Kasumi-1 (cell line): Measurements from ENCODE around the gene TXNL1.
"Not testable (repeated sequence)": the region's sequence is repeated elsewhere in the genome, so short reads cannot be mapped to it uniquely, and the experiment has no call there.

Experiments used
- DNase-seq, 2 experiments: peaks; one replicate each; lab custom pipeline; 2025; lab: John Stamatoyannopoulos, UW

Gene TXNL1

GRCh38 chr18:56645415-56646016 is 7.1 kb upstream of the TXNL1 start:
- DNase-seq, result peak; percentile 30 to 44

DNA sequence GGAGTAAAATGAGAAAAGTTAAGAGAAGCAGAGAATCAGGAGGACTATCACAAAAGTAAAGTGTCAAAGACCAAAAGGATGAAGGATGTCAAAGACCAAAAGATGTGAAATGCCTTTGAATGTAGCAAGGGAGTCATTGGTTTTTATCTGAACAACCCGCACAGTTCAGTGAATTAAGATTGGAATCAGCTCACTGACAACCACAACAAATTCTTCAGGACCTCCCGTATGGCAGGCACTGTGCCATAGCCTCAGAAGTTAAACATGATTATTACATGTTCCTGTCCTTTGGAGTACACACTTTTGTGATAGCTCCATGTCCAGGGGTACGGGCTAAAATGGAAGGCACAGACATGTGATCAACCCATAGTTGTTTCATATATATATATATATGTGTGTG is 5.0 kb upstream of the TXNL1 start:
- DNase-seq, result no peak

GRCh38 chr18:56641714-56642337 is 3.4 kb upstream of the TXNL1 start:
- DNase-seq, result no peak

GRCh38 chr18:56639571-56639970 is 1.2 kb upstream of the TXNL1 start:
- no peak for DNase-seq

- DNase-seq, result no peak
Measured at GRCh38 chr18:56639104-56639381, 651 bp upstream of the TXNL1 start.

DNA sequence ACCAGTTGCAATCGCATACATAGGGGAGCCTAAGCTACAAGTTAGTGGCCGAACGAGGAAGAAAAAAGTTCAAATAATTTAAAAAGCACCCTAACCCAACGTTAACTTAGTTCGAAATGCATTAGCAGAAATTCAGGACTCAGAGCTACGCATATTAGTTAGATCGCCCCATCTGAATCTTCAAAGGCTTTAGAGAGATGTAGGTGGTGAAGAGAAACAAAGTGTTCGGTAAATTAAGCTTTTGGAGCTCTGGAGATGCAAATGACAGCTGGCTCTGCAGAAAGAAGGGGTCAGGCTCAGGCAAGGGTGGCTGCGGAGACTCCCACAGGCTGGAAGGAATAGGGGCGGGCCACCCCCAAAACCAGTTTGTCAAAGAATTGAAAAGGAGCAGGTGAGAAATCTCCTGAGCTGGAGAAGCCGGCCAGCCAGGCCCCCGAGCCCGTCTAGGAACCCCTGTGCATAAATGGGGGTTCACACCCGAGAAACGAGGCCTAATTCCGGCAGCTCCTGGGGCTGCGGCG is 621 bp downstream of the TXNL1 start:
- peak in 1 of 2 experiments; percentile 27 for DNase-seq

- peak in 1 of 2 experiments; percentile 11 for DNase-seq
Measured at GRCh38 chr18:56637176-56637575, 1.2 kb downstream of the TXNL1 start.

DNA sequence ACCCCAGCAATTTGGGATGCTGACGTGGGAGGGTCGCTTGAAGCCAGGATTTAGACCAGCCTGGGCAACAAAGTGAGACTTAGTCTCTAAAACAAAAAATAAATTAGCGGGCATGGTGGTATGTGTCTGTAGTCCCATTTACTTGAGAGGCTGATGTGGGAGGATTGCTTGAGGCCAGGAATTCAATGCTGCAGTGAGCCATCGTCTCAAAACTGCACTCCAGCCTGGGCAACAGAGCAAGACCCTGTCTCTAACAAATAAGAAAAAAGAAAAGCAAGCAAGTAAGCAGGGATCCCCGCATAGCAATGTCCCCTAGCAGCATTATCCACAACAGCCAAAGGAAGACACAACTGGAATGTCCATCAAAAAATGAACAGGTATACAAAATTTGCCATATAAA is 3.4 kb downstream of the TXNL1 start:
- no peak for DNase-seq

GRCh38 chr18:56632070-56633022 is 6.0 kb downstream of the TXNL1 start:
- no peak for DNase-seq

GRCh38 chr18:56627991-56628390 is 10.4 kb downstream of the TXNL1 start:
- DNase-seq, result no peak

GRCh38 chr18:56615738-56616520 is 22.5 kb downstream of the TXNL1 start:
- no peak for DNase-seq

GRCh38 chr18:56606618-56607017 is 31.8 kb downstream of the TXNL1 start:
- no peak for DNase-seq

DNA sequence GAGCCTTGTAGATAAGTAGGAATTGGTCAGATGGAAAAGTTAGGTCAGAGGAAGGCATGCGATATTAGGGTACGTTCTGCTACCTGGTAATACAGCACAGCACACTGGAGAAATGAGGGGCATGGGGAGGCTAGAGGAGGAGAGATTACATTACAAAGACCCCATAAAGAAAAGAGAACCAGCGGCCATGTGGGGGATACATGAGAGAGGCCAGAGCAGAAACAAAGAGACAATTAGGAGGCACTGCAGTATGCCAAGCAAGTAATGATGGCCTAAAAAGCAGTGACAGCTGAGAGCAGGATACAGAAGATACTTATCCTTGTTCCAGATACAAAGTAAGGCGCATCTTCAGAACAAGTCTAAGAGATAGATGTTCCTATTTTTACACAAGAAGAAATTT is 40.0 kb downstream of the TXNL1 start:
- no peak for DNase-seq

- DNase-seq, result no peak
Measured at GRCh38 chr18:56593906-56594305, 44.5 kb downstream of the TXNL1 start.

DNA sequence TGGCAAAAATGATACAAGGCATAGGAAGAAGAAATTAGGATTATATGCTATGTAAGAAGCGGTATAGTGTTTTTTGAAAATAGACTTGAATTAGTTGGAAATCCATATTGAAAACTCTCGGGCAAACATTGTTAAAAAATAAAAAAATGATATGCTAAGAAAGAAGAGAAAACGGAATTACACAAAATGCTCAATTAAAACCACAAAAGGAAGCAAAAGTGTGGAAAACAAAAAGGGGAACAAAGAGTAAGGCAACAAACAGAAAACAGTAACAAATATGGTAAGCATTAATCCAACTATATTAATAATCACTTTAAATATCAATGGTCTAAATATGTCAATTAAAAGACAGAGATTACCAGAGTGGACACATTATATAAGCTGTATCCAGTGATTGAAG is 58.4 kb downstream of the TXNL1 start:
- DNase-seq, result no peak

DNA sequence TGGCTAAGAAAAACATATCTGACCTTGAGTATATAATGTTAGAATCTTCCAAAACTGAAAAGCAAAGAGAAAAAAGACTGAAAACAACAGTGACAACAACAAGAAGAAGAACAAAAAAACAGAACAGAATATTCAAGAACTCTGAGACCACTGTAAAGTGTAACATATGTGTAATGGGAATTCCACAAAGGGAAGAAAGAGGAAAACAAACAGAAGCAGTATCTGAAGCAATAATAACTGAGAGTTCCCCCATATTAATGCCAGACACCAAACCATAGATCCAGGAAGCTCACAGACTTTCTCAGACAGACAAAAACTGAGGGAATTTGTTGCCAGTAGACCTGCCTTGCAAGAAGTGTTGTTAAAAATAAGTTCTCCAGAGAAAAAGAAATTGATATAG is 58.9 kb downstream of the TXNL1 start:
- no peak for DNase-seq

DNA sequence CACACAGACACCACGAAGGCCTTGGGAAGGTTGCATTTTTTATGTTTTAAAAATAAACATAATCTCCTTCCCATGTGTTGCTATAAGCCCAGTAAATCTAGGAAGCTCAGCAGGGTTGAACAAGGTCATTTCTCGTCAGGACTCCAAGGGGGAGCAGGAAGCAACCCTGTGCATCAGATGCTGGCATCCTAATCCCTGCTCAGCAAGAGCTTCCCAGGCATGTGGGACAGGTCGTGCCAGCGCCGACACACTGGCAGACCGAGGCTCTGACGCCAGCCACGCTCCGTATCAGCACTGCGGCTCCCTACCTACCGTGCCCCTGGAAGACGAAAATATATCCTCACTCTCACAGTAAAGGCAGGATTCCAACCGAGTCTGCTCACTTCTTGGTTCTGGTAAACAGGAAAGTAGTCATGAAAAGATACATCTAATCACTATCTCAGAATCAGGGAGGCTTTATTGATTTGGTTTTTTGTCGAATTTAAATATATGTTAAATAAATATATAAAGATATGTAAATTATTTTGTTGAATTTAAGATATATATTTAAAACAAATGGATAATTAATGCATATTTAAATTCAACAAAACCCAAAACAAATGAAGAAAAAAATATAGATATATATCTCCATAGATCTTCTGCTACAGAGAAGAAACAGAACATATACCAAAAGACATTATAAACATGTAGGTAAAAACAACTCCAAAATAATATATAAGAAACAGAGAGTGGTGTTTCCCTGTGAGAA is 61.4 kb downstream of the TXNL1 start:
- no peak for DNase-seq

DNA sequence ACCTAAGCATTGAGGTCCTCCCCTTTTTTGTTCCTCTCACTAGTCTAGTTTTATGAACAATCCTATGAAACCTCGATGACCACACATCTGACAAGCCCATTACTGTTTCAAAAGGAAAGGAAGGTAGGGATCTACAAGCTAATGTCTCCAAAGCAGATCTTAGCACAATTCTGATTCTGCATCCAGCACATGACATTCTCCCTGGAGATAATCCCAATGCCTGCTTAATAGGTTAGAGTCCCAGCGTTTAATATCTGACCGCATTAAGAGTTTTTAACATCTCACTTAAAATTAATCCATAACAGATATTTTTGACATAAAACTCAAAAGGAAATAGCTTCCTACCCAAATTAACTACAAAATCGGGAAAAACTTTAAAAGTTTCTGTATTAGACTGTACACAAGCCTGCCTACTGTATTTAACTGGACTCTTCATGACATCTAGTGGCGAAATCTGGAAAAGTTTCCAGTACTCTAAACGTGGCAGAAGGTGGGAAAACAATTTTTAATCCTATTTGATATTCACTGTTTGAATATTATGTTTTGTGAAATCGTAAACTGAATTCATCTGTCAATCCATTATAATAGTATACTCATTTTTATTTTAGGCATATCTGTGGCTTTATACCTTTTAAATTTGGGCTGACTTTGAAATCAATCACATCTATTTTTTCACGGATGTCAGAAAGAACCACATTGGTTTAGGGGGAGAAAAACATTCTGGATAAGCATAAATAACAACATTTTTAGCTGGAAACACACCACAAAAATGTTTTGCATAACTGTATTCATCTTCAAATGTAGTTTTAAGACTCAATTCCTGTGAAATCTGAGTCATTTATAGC is 62.4 kb downstream of the TXNL1 start:
- DNase-seq, result peak; percentile 66 to 88

DNA sequence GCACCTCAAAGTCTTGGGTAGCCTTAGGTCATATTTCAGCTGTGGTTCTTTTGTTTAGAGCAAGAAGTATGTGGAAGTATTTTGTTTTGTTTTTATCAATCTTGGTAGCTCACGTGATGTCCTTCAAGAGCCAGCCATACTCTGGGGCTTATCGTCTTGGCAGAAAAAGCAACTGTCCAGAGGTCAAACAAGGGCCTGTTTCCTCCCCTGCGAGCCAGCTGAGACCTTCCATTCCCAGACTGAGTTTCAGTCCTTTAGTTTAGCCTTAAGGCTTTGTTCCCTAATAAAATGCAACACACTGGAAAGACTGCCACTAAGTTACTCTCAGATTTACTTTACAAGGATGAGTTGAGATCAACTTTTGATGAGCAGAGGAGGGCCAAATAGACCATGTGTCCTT is 63.5 kb downstream of the TXNL1 start:
- no peak for DNase-seq

DNA sequence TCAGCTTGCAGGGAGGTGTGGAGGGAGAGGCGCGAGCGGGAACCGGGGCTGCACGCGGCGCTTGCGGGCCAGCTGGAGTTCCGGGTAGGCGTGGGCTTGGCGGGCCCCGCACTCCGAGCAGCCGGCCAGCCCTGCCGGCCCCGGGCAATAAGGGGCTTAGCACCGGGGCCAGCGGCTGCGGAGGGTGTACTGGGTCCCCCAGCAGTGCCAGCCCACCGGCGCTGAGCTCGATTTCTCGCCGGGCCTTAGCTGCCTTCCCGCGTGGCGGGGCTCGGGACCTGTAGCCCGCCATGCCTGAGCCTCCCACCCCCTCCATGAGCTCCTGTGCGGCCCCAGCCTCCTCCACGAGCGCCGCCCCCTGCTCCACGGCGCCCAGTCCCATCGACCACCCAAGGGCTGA is 66.1 kb downstream of the TXNL1 start:
- not testable (repeated sequence) for DNase-seq

- DNase-seq, result no peak
Measured at GRCh38 chr18:56570978-56571377, 67.4 kb downstream of the TXNL1 start.
